SU-DHL-6 (cell line): ENCODE data around the gene PDCD11.

Experiments used
- EZH2phosphoT487 ChIP-seq: fragments of 200-600 bp; sonication (generic), shearing (Covaris generic); conservative IDR thresholded peaks from 2 replicates; pipeline ENCODE4 v1.6.1; 2018; ENCODE audit warnings: mild to moderate bottlenecking, antibody characterized with exemption, low read length, moderate library complexity, mixed read lengths
- TF ChIP-seq, protein P1 (sequence below): fragments of 200-600 bp; sonication (generic); IDR thresholded peaks from one replicate; pipeline ENCODE4 v1.5.1; 2017; ENCODE audit warnings: antibody characterized with exemption, mild to moderate bottlenecking, low read length, moderate library complexity; ENCODE audit not compliant: insufficient read depth, poor library complexity, severe bottlenecking

GRCh38 chr10:103475437-103475836 is 79.0 kb downstream of the PDCD11 start:
- TF ChIP-seq, protein P1, sequence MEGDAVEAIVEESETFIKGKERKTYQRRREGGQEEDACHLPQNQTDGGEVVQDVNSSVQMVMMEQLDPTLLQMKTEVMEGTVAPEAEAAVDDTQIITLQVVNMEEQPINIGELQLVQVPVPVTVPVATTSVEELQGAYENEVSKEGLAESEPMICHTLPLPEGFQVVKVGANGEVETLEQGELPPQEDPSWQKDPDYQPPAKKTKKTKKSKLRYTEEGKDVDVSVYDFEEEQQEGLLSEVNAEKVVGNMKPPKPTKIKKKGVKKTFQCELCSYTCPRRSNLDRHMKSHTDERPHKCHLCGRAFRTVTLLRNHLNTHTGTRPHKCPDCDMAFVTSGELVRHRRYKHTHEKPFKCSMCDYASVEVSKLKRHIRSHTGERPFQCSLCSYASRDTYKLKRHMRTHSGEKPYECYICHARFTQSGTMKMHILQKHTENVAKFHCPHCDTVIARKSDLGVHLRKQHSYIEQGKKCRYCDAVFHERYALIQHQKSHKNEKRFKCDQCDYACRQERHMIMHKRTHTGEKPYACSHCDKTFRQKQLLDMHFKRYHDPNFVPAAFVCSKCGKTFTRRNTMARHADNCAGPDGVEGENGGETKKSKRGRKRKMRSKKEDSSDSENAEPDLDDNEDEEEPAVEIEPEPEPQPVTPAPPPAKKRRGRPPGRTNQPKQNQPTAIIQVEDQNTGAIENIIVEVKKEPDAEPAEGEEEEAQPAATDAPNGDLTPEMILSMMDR: no peak
- TF ChIP-seq EZH2phosphoT487: no peak
